GM18873 (cell line): ENCODE data around the gene KIF27.
"Not testable (repeated sequence)": the region's sequence is repeated elsewhere in the genome, so short reads cannot be mapped to it uniquely, and the experiment has no call there.

Experiments
- ATAC-seq: cut with Tn5 transposase; IDR thresholded peaks from one replicate; pipeline ENCODE4 v1.9.1; 2021; ENCODE audit warnings: mild to moderate bottlenecking, moderate library complexity, moderate number of reproducible peaks; ENCODE audit not compliant: unreplicated experiment, low FRiP score

Gene KIF27

DNA sequence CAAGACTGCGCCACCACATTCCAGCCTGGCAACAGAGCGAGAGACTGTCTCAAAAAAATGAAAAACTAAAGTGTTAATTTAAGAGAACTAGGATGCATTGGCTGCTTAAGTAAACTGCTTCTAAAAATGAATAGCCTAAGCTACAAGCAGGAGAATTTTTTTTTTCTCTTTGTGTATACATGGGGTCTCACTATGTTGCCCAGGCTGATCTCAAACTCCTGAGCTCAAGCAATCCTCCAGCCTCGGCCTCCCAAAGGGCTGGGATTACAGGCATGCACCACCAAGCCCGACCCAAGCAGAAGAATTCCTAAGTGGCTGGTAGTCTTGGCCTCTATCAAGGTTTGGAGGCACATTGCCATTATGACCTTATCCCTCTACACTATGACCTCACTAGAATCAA, 106.1 kb downstream of the KIF27 start:
- ATAC-seq, result not testable (repeated sequence)

DNA sequence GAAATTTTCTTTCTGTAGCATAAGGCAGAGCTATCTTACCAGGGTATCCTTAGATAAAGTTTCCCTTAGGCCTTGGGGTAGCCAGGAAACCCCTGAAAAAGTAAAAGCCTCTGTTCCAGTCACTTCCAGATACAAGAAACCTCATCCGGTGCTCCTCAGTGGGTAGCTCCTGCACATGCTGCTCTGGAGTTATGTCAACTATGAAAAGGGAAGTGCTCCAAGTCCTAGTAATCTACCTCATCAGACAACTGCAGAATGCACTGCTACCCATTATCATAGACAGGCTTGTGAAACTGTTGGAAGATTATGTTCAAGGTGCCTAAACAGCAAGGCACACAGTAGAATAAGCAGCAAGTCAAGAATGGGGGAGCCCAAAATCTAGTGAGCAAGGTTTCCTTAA, 112.0 kb downstream of the KIF27 start:
- not testable (repeated sequence) for ATAC-seq

DNA sequence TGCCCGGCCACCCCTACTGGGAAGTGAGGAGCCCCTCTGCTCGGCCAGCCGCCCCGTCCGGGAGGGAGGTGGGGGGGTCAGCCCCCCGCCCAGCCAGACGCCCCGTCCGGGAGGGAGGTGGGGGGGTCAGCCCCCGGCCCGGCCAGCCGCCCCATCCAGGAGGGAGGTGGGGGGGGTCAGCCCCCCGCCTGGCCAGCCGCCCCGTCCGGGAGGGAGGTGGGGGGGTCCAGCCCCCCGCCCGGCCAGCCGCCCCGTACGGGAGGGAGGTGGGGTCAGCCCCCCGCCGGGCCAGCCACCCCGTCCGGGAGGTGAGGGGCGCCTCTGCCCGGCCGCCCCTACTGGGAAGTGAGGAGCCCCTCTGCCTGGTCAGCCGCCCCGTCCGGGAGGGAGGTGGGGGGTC, 116.8 kb downstream of the KIF27 start:
- ATAC-seq, result not testable (repeated sequence)

DNA sequence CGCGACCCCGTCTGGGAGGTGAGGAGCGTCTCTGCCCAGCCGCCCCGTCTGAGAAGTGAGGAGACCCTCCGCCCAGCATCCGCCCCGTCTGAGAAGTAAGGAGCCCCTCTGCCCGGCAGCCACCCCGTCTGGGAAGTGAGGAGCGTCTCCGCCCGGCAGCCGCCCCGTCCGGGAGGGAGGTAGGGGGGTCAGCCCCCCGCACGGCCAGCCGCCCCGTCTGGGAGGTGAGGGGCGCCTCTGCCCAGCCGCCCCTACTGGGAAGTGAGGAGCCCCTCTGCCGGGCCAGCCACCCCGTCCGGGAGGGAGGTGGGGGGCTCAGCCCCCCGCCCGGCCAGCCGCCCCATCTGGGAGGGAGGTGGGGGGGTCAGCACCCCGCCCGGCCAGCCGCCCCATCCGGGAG, 117.3 kb downstream of the KIF27 start:
- ATAC-seq, result not testable (repeated sequence)

DNA sequence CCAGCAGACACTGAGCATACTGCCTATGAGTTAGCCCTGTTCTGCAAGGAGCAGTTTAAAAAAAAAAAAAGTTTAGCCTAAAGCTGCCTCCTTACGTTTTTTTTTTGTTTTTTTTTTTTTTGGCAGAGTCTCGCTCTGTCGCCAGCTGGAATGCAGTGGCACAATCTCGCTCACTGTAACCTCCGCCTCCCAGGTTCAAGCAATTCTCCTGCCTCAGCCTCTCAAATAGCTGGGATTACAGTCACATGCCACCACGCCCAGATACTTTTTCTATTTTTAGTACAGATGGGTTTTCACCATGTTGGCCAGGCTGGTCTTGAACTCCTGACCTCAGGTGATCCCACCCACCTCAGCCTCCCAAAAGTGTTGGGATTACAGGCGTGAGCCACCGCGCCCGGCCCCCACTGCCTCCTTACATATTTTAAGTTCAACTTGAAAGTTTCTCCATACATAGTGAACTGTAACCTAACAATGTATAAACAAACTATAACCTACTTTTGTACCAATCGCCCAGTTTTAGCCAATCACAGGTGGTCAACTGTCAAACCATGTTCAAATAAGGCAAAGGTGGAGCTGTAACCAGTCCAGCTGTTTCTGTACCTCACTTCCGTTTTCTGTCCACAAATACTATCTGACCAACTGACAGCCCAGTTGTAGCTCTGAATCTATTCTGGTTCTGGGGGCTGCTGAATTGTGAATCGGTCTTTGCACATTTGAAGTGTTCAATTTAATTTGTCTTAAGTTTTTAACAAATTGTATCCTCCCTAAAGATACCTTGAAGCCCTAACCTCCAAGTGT, 120.8 kb downstream of the KIF27 start:
- no peak for ATAC-seq

DNA sequence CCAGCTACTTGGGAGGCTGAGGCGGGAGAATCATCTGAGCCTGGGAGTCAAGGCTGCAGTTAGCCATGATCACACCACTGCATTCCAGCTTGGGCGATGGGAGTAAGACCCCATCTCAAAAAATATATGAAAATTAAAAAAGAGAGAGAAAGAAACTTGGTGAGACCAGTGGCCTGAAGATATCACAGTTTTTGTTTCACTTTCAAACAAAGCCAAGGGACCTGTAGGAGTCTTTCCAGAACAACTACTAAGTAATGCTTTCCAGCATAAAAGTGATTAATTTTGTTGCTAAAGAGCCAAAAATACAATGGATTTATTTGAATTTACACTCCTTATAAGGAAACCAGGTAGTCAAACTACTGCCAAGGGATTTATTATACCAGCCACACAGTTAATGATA, 127.2 kb downstream of the KIF27 start:
- ATAC-seq, result no peak

DNA sequence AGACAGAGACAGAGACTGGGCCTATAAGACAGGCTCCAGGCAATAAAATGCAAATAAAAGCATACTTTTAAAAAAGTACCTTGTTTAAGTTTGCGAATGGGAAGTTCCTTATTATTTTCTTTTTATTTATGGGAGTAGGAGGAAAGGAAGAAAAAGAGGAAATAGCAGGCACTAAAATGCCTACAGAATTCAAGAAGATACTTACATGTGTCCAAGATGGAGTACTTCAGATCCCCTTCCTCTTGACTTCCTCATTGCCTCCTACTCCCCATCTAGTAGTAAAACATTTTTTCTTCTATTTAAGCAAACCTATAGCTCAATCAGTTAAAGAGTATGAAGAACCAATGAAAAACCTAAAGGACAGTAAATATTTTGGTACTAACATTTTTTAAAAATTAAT, 128.5 kb downstream of the KIF27 start:
- no peak for ATAC-seq
